Liver (tissue), 3 donors: ENCODE data around the gene MPV17L.
"Not testable (repeated sequence)": the region's sequence is repeated elsewhere in the genome, so short reads cannot be mapped to it uniquely, and the experiment has no call there.

Source experiments
- JUND ChIP-seq, 2 donors: IDR thresholded peaks; 2 replicates each; pipeline ENCODE4 v1.6.1; 2016; ENCODE audit warnings: antibody characterized with exemption in 2 of 2
- YY1 ChIP-seq: IDR thresholded peaks from 2 replicates; pipeline ENCODE4 v1.6.1; 2016; ENCODE audit warnings: antibody characterized with exemption, mild to moderate bottlenecking
- TF ChIP-seq, protein P1 (sequence below): fragments of 150-350 bp; IDR thresholded peaks from 2 replicates; pipeline ENCODE4 v1.5.1; 2017; ENCODE audit warnings: improper control_type of control experiment, low read depth, low read length; ENCODE audit not compliant: missing input control
- donor health status: healthy.
- donor health status: healthy.

DNA sequence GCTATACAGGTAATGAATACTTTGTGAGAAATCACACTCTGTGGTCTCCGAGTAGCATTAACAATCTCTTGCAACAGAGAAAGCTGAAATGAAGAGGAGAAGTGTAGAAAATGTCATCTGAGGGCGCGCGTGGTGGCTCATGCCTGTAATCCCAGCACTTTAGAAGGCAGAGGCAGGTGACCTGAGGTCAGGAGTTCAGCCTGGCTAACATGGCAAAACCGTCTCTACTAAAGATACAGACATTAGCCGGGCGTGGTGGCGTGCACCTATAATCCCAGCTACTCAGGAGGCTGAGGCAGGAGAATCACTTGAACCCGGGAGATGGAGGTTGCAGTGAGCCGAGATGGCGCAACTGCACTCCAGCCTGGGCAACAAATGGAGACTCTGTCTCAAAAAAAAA is 59.4 kb downstream of the MPV17L start:
- not testable (repeated sequence) for TF ChIP-seq JUND (IDR thresholded peaks at IDR 0.05); YY1
- TF ChIP-seq, protein P1, sequence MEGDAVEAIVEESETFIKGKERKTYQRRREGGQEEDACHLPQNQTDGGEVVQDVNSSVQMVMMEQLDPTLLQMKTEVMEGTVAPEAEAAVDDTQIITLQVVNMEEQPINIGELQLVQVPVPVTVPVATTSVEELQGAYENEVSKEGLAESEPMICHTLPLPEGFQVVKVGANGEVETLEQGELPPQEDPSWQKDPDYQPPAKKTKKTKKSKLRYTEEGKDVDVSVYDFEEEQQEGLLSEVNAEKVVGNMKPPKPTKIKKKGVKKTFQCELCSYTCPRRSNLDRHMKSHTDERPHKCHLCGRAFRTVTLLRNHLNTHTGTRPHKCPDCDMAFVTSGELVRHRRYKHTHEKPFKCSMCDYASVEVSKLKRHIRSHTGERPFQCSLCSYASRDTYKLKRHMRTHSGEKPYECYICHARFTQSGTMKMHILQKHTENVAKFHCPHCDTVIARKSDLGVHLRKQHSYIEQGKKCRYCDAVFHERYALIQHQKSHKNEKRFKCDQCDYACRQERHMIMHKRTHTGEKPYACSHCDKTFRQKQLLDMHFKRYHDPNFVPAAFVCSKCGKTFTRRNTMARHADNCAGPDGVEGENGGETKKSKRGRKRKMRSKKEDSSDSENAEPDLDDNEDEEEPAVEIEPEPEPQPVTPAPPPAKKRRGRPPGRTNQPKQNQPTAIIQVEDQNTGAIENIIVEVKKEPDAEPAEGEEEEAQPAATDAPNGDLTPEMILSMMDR: not testable (repeated sequence)
